Endothelial cell of umbilical vein (primary cell): ENCODE measurements around the gene HDAC4. TPM values are rescaled to one million over a fixed set of nuclear protein-coding genes. Genes with fewer than 3 reads are reported as not detected.

Experiments
- BruUV-seq: library from RNA; stranded (reverse); fragments of 400-500 nt; replicated peaks from 2 replicates; lab custom pipeline; 2021; lab: Mats Ljungman, UMichigan
- CTCF ChIA-PET: fragments of 300-600, 350-600 bp; sonication (Branson Sonifier 250); formaldehyde crosslinking; loops from one replicate; lab custom pipeline; 2021; ENCODE audit warnings: antibody characterized with exemption, inconsistent platforms; lab: Charles Lee
- POLR2A ChIA-PET: fragments of 300-600, 350-600 bp; sonication (Branson Sonifier 250); formaldehyde crosslinking; loops from one replicate; lab custom pipeline; 2021; ENCODE audit warnings: antibody characterized with exemption, inconsistent platforms; lab: Charles Lee
- DNase-seq: peaks from one replicate; pipeline ENCODE4 v3.0.0-alpha.2; 2011; ENCODE audit warnings: low read depth, low spot score
- FAIRE-seq: peaks from 2 replicates; lab custom pipeline; 2011; peaks lifted over from hg19 to GRCh38; lab: Jason Lieb, UNC
- H2AFZ ChIP-seq: 2 replicates; pipeline ENCODE4 v1.6.0; 2012; ENCODE audit warnings: low read depth, low read length, control low read depth, inconsistent platforms
- H3K27ac ChIP-seq: 2 replicates; pipeline ENCODE4 v1.5.1; 2011; ENCODE audit warnings: low read depth, mild to moderate bottlenecking, control low read depth, low read length, moderate library complexity; ENCODE audit not compliant: insufficient read depth
- H3K27me3 ChIP-seq, 2 experiments: 2 replicates each; pipeline versions ENCODE4 v1.6.0 to v1.6.1; 2011; ENCODE audit warnings: low read length in 2 of 2, mixed read lengths in 1 of 2; ENCODE audit not compliant: control insufficient read depth in 2 of 2, insufficient read depth in 2 of 2
- H3K36me3 ChIP-seq, 2 experiments: 2 replicates in 1 of 2; 3 replicates in 1 of 2; pipeline ENCODE4 v1.5.1; 2011; ENCODE audit warnings: low read length in 2 of 2, mild to moderate bottlenecking in 1 of 2, moderate library complexity in 1 of 2; ENCODE audit not compliant: control insufficient read depth in 2 of 2, insufficient read depth in 2 of 2; ENCODE audit errors: extremely low read depth in 1 of 2
- H3K4me1 ChIP-seq: 3 replicates; pipeline ENCODE4 v1.5.1; 2011; ENCODE audit warnings: mild to moderate bottlenecking, low read length; ENCODE audit not compliant: control insufficient read depth, insufficient read depth; ENCODE audit errors: extremely low read depth
- H3K4me2 ChIP-seq: 2 replicates; pipeline ENCODE4 v1.6.1; 2011; ENCODE audit warnings: low read length, control low read depth, mixed read lengths; ENCODE audit not compliant: insufficient read depth
- H3K4me3 ChIP-seq, 3 experiments: fragments of 200-600 bp in 1 of 3; sonication (generic), shearing (Covaris generic) in 1 of 3; replicated peaks in 1 of 3; 2 replicates each; pipeline ENCODE4 v1.5.1; 2011 to 2016; ENCODE audit warnings: control low read depth in 3 of 3, low read length in 3 of 3, mild to moderate bottlenecking in 2 of 3, inconsistent platforms in 1 of 3, low read depth in 1 of 3, moderate library complexity in 1 of 3; ENCODE audit not compliant: insufficient read depth in 1 of 3
- H3K79me2 ChIP-seq: 2 replicates; pipeline ENCODE4 v1.6.0; 2012; ENCODE audit warnings: low read length, inconsistent platforms; ENCODE audit not compliant: control insufficient read depth, insufficient read depth
- H3K9ac ChIP-seq: replicated peaks from 2 replicates; pipeline ENCODE3; 2011; ENCODE audit warnings: low read length, control low read depth; ENCODE audit not compliant: insufficient read depth; ENCODE audit errors: extremely low read depth
- H3K9me1 ChIP-seq: replicated peaks from 3 replicates; pipeline ENCODE4 v1.6.0; 2011; ENCODE audit warnings: mild to moderate bottlenecking, low read length; ENCODE audit not compliant: control insufficient read depth, insufficient read depth; ENCODE audit errors: extremely low read depth
- H3K9me3 ChIP-seq: replicated peaks from 2 replicates; pipeline ENCODE4 v1.5.1; 2012; ENCODE audit warnings: low read length, inconsistent platforms; ENCODE audit not compliant: control insufficient read depth, insufficient read depth
- H4K20me1 ChIP-seq: replicated peaks from 2 replicates; pipeline ENCODE3; 2011; ENCODE audit warnings: mild to moderate bottlenecking, low read length; ENCODE audit not compliant: control insufficient read depth, insufficient read depth; ENCODE audit errors: extremely low read depth
- CTCF ChIP-seq, 2 donors: IDR thresholded peaks; 1 replicate in 1 of 2; 2 replicates in 1 of 2; pipeline ENCODE4 v1.5.1; 2011; ENCODE audit warnings: low read length in 2 of 2, mild to moderate bottlenecking in 2 of 2, moderate library complexity in 2 of 2, control low read depth in 1 of 2, inconsistent platforms in 1 of 2, low read depth in 1 of 2; ENCODE audit not compliant: insufficient read depth in 1 of 2; ENCODE audit errors: extremely low read depth in 1 of 2
- EZH2 ChIP-seq: IDR thresholded peaks from 2 replicates; pipeline ENCODE4 v1.6.1; 2012; ENCODE audit warnings: borderline replicate concordance, low read depth, mild to moderate bottlenecking, moderate library complexity, low read length, inconsistent platforms; ENCODE audit not compliant: severe bottlenecking
- FOS ChIP-seq: IDR thresholded peaks from 2 replicates; pipeline ENCODE4 v1.6.1; 2011; ENCODE audit warnings: mild to moderate bottlenecking, low read length, moderate library complexity, borderline replicate concordance; ENCODE audit not compliant: insufficient read depth
- GATA2 ChIP-seq: IDR thresholded peaks from 2 replicates; pipeline ENCODE4 v1.7.0; 2011; ENCODE audit warnings: low read depth, mild to moderate bottlenecking, moderate library complexity, mixed read lengths, low read length; ENCODE audit not compliant: insufficient read length, insufficient read depth
- MAX ChIP-seq: IDR thresholded peaks from 2 replicates; pipeline ENCODE4 v1.6.1; 2011; ENCODE audit not compliant: insufficient read depth, insufficient read length
- MYC ChIP-seq: IDR thresholded peaks from one replicate; pipeline ENCODE4 v1.6.1; 2011; ENCODE audit warnings: mild to moderate bottlenecking, low read depth, low read length
- POLR2A ChIP-seq: IDR thresholded peaks from 2 replicates; pipeline ENCODE4 v1.6.1; 2012; ENCODE audit warnings: low read depth, mild to moderate bottlenecking, control low read depth, low read length
- POLR2AphosphoS5 ChIP-seq: IDR thresholded peaks from 2 replicates; pipeline ENCODE4 v1.6.1; 2012; ENCODE audit warnings: low read depth, mild to moderate bottlenecking, control low read depth, low read length, moderate library complexity; ENCODE audit not compliant: insufficient read depth
- dilution Hi-C: fragments of 300-500 bp; cut with MboI; formaldehyde crosslinking; loops from one replicate; pipeline ENCODE4 v1.15.0; 2019; ENCODE audit warnings: low sequenced_read_pairs; ENCODE audit not compliant: extremely low pct_ligation_motif_present
- intact Hi-C: fragments of 100-400 bp; cut with micrococcal nuclease; formaldehyde crosslinking; loops from one replicate; pipeline ENCODE4 v1.10.0; 2022
- polyA plus RNA-seq, 4 experiments: library from polyadenylated mRNA; depleted of rRNA in 3 of 4; stranded (reverse) in 3 of 4; unstranded in 1 of 4; fragments of >200 nt; gene quantifications; 2 replicates each; pipeline versions ENCODE4 v1.2.1 to v1.2.3, GENCODE V29; 2011 to 2012; ENCODE audit warnings: missing spikeins in 1 of 4
- total RNA-seq: library from RNA; stranded (reverse); gene quantifications from 2 replicates; pipeline ENCODE4 v1.2.3, GENCODE V29; 2021

Gene HDAC4
- total and polyA plus RNA-seq, 2 donors (not counting 3 experiments of a cell fraction or from before 2014, with no cell fraction given): 13.4 to 33.0 TPM

DNA sequence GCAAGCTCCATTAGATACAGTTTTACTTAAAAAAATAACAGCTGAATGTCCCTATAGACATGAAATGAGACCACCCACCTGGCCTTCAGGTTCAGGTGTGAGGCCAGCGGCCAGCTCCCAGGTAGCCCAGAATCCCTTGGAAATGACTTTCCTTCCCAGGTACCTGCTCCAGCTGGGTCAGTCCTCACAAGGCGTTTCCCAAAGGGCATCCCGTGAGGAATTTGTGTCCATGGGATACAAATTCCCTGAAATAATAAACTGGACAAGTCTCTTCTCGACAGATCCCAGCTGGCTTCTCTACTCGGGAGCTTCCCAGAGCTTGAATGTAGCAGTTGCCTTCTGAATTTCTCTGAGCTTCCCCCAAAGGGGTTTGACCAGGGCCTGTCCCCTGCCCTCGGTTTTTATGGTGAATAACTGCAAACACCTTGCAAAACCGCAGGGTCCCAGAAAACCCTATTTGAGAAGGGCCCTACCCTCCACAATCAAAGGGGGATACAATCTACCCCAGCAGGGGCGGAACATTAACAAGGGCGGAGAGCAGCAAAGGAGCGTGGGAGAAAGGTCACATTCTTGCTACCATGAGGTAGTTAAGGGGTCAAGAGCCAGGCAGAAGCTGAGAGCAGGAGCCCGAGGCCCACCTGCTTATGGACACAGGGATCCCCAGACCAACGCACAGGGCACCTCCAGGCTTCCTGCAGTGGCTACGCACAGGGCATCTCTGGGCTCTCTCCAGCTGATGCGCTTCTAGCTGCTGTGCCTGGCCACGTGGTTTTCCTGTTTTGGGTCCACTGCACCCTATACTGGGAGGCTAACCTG, 107.7 kb downstream of the HDAC4 start:
- no peak overlapping the region for H3K4me3 ChIP-seq
- ChIA-PET POLR2A (no interaction called here), CTCF (no interaction called here)
- no peaks in the 10 kb centered on the region for H3K27me3 ChIP-seq
- TF ChIP-seq MYC (no peak), CTCF (IDR thresholded peaks at IDR 0.05; ENCODE audit: extremely low read depth in 1 of 2, insufficient read depth in 1 of 2, low read depth in 1 of 2, low read length in 2 of 2) (no peak), GATA2 (no peak), FOS (no peak), EZH2 (no peak), POLR2A (no peak), POLR2AphosphoS5 (no peak), MAX (no peak)
- H3K4me1 ChIP-seq: no peaks in the 10 kb centered on the region
- FAIRE-seq: no peak
- no peak overlapping the region for H2AFZ ChIP-seq
- intact Hi-C loops (no loop called here), dilution Hi-C loops (no loop called here)
- H3K79me2 ChIP-seq: no peaks in the 10 kb centered on the region
- no peaks in the 10 kb centered on the region for H3K9me1 ChIP-seq
- no peak overlapping the region for H3K27ac ChIP-seq
- no TSS peak for BruUV-seq
- no peaks in the 10 kb centered on the region for H3K9me3 ChIP-seq
- H3K9ac ChIP-seq: no peak overlapping the region
- DNase-seq: no peak
- H4K20me1 ChIP-seq: no peaks in the 10 kb centered on the region
- H3K36me3 ChIP-seq: no peaks in the 10 kb centered on the region
- no peak overlapping the region for H3K4me2 ChIP-seq
